Measurements from ENCODE around the gene SYT7.

SYT7 gene

DNA sequence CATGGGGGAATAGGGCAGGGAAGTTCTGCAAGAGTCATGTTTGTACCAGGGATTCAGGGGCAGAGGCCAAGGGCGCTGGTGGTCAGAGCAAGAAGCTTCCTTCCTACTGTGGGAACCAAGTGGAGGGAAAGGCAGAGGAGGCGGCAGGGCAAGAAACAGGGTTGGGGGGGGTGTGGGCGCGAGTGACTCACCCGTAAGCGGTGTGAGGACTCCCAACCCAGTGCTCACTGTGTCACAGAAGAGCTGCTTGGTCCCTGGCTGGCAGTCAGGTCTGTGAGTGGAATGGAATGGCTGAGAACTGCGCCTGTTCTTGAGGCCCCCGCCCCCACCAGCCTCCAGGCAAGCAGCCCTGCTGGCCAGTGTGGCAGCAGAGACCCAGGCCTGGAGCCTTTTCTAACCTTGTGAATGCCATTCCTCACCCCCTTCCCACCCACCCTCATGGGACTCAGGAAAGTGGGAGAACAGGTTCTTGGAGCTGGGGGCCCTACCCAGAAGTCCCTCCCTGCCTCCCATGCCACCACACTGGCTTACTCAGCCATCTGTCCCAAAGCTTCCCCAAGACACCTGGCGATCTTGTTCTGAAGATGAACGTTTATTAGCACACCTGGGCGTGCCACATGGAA is 67.6 kb downstream of the SYT7 start:
- DNase-seq = no peak

DNA sequence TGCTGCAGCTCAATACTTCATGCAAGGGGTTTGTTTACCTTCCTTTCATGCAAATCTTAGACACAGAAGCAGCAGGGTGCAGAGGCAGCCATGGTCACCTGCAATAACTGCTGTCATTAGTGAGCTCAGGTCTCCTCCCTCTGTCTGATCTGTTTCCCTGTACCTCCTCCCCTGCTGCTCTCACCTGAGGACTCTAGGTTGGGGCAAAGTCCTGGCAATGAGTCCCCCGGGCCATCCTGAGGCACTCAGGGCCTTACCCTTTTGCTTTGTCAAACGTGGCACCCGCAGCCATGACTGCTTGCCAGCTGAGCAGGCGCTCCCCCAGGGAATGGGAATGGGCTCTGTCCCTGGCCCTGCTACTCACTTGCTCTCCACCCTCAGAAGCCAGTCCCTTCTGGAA is 68.4 kb downstream of the SYT7 start:
- no peak for DNase-seq

DNA sequence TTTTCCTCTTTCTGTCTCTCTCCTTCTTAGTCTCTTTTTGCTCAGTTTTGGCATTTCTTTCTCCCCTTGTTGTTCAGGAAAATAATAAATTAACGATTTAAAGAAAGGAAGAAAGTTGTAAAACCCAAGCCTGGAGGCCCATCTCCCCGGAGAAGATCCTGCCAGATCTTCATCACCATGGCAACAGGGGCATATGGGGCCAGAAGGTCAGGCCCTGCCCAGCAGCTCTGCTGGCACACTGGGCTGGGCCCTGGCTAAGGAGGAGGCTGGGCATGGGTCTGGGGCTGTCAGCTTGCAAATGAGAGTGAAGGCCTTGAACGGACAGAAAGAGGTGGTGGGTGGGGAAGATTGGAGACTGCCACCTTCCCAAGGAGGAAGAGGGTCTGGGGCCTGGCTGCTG is 69.5 kb downstream of the SYT7 start:
- no peak for DNase-seq

GRCh38 chr11:61510974-61511373 is 69.9 kb downstream of the SYT7 start:
- no peak for DNase-seq

DNA sequence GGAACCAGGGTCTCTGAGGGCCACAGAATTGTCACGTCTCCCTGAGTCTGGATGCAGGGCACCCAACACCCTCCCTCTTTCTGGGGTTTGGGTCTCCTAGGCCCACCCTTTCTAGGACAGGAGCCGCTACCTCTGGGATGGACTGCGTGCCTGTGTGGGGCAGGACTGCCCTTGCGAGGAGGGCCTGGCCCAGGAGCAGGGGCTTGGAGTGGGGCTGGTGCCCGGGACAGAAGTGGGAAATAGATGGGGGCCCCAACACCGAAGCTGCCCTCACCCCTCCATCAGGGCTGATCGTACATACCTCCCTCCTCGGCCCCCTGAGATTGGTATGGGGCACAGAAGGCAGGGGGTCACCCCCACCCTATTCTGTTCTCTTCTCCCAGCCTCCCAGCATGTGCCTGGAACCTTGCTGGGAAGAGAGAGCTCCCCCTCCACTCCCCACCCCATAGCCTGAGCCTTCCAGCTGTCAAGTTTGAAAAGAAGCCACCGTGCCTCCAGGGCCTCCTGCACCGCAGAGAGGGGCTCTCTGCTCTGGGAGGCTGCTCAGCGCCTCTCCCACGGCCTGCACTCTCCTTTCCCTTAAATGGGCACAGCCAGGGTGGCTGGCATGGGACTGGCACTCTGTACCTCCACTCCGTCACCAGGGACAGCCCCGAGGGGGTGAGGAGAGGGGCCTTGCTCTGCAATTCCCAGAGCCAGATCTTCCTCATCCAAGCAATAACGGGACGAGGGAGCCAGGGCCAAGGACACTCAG is 70.5 kb downstream of the SYT7 start:
- DNase-seq = no peak

- DNase-seq = peak; percentile 82
These were observed 71.5 kb downstream of the SYT7 start for GRCh38 chr11:61509043-61510029.

DNA sequence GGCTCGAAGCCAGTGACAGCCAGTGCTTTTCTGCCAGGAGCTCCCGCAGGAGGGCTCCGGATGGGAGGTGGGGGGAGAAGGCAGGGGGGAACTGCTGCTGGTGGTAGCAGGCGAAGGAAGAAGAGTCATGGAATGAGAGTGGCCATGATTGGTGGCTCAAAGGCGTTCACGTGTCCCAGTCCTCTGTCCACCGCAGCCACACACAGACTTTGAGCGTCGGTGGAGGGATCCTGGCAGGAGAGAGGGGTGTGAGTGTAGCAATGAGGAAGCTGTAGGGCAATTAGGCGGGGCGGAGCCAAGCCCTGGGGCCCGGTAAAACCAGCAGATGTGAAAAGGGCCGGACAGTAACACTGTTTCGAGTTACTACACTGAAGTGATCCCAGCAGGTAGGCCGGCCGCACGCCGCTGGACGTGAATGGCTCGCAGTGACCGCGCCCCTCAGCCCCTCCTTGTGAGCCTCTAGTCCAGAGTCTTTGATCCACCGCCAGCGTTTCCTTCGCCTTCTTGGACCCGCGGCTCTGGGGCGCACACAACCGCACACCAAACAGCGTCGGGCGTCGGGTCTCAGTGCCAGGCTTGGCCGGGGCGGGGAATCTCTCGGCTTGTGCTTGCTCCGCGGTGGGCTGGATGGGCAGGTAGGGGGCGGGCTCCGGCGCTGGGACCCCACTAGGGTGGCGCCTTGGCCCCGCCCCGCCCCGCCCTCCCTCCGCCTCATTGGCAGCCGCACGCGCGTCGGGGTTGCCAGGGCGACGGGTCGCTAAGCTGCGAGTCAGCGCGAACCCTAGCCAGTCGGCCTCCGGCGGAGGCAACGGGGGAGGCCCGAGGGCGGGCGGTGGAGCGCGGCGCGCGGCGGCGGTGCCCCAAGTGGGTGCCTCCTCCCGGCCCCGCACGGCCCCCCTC is 72.7 kb downstream of the SYT7 start, which contains the start of gene LRRC10B:
TSS of gene LRRC10B (plus strand) at position 788 of the 900 bp plus-strand sequence. CDS start 250 bp downstream, outside the sequence.
- DNase-seq = peak; percentile 67

DNA sequence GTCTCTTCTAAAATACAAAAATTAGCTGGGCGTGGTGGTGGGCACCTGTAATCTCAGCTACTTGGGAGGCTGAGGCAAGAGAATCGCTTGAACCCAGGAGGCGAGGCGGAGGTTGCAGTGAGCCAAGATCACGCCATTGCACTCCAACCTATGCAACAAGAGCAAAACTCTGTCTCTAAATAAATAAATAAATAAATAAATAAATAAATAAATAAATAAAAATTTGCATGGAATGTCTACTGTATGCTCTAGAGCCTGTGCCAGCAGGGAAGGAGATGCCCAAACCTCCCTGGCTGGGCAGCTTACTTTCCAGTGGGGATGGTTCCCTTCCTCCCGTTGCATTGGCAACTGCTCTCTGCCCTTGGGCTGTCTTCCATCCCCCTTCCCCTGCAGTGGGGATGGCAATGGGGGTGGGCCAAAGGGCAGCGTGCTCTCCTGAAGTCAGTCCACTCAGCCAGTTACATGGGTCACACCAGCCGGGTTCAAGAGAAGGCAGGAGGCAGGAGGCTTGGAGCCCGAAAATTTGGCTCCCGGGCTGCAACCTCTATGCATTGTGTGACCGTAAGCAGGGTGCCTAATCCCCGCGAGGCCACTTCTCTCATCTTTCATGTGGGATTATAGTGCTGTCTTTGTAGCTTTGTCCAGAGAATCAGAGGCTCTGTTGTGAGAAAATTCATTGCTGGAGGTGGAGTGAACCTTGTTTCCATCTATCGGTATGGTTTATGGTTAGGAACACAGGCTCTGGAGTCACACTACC is 73.7 kb downstream of the SYT7 start:
- no peak for DNase-seq

GRCh38 chr11:61505640-61506155 is 75.2 kb downstream of the SYT7 start:
- no peak for DNase-seq

DNA sequence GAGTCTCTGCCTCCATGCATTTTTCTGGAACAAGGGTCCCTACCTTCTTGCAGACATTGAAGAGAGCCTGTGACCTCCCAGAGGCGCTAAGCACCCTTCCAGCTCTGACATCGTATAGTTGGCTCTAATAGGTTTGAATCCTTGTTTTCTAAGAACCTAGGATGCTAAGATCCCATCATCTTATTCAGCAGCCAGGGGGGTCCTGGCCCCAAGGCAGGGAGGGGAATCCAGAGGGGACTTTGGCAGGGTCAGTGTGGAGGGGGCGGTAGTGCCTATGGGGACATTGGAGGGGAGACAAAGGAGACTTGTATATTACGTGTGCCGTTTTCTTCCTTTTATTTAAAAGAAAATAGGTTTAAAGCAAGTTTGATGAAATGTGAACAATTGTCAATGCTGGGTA is 75.8 kb downstream of the SYT7 start:
- no peak for DNase-seq

- no peak for DNase-seq
These were observed 77.6 kb downstream of the SYT7 start for GRCh38 chr11:61503135-61503770.

GRCh38 chr11:61502522-61502921 is 78.4 kb downstream of the SYT7 start:
- no peak for DNase-seq

DNA sequence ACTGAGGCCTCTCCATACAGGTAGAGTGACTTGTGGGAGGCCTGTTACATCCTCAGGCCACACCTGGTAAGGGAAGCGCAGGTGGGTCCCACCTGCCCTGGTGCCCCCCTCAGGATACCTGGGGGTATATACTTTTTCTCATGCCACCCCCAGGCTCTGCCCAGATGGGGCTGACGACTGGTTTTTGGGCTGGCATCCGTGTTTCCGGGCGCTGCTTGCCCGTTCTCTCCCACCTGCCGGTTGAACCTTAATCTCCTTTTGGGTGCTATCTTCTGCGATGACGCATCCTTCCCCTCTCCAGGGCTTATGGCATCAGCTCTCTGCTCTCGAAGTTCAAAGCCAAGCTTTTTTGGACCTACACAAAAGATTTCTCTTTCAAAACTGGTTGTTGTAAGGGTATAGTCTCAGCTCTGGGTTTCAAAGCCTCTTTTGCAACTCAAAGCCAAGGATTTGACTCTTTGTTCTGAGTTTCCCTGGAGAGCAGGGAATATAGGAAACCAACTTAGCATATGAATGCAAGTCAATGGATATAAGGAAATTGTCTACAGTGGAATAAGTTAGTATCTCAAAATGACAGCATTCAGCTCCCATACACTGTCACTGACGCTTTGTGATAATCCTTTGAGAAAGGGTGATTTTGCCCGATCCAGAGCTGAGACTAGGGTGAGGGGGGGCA is 80.9 kb downstream of the SYT7 start:
- DNase-seq = no peak

GRCh38 chr11:61498767-61499341 is 82.0 kb downstream of the SYT7 start:
- no peak for DNase-seq

DNA sequence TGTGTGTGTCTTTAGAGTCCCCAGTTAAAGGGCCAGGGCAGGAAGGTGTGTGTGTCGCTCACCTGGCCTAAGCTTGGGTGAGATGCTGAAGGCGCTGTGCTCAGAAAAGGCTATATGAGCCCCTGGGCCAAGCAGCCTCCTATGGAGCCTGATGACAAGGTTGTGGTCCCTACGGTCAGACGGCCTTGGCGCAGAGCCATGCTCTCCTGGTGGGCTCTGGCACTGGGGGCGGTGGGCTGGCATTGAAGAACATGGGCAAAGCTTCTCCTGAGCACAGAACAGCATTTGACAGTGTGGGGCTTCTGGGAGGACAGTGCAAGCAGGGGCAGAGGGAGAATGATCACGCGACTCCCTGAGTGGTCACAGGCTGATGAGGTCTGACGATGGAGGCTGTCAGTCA is 83.0 kb downstream of the SYT7 start:
- no peak for DNase-seq

- DNase-seq = no peak
These were observed 83.4 kb downstream of the SYT7 start for GRCh38 chr11:61497473-61497872.

- no peak for DNase-seq
These were observed 84.1 kb downstream of the SYT7 start for GRCh38 chr11:61496602-61497400.

- DNase-seq = no peak
These were observed 84.9 kb downstream of the SYT7 start for GRCh38 chr11:61495801-61496601.
